GM10248 (cell line): ENCODE measurements around the gene ANKIB1.

ENCODE experiments used
- CTCF ChIA-PET: fragments of 300-600 bp; sonication (Branson Sonifier 250); formaldehyde crosslinking; extraction: SDS; loops from one replicate; lab custom pipeline; 2021; ENCODE audit warnings: antibody characterized with exemption; lab: Yijun Ruan, JAX
- POLR2A ChIA-PET: fragments of 350-650 bp; sonication (Branson Sonifier 250); formaldehyde crosslinking; extraction: SDS; loops from one replicate; lab custom pipeline; 2020; ENCODE audit warnings: antibody characterized with exemption; lab: Yijun Ruan, JAX
- DNase-seq: peaks from one replicate; pipeline ENCODE4 v3.0.0; 2012; ENCODE audit errors: extremely low spot score
- CTCF ChIP-seq: IDR thresholded peaks from 2 replicates; pipeline ENCODE4 v1.5.1; 2012; ENCODE audit warnings: mild to moderate bottlenecking, low read depth; ENCODE audit errors: extremely low read depth, missing control alignments, control extremely low read depth

Gene ANKIB1

GRCh38 chr7:92260248-92260781 is 14.5 kb downstream of the ANKIB1 start:
- POLR2A ChIA-PET, result no interaction called here
- DNase-seq, result no peak
- CTCF ChIA-PET, result interaction anchor here (0.8 to 1.8 kb wide), 5 partner anchors 9 to 164 kb away, joined by 3 to 5 read pairs (median 3); partner anchors contain the start of genes ANKIB1 and KRIT1
- no peak for TF ChIP-seq CTCF

GRCh38 chr7:92266415-92267241 is 20.9 kb downstream of the ANKIB1 start:
- ChIA-PET CTCF (interaction anchor here (1.1 to 1.5 kb wide), 2 partner anchors 10 to 20 kb away, joined by 3 read pairs; no protein-coding TSS in a partner anchor), POLR2A (no interaction called here)
- TF ChIP-seq CTCF, result no peak
- DNase-seq, result no peak

- ChIA-PET CTCF (interaction anchor here (1.2 to 1.4 kb wide), 2 partner anchors 9 to 16 kb away, joined by 4 read pairs; no protein-coding TSS in a partner anchor), POLR2A (no interaction called here)
- no peak for DNase-seq
- no peak for TF ChIP-seq CTCF
Observed at GRCh38 chr7:92268921-92269320, 23.1 kb downstream of the ANKIB1 start.

GRCh38 chr7:92275327-92275726 is 29.6 kb downstream of the ANKIB1 start:
- ChIA-PET CTCF (interaction anchor here (1.4 to 2.4 kb wide), 4 partner anchors 10 to 29 kb away, joined by 3 to 6 read pairs (median 3); partner anchors contain the start of genes ANKIB1 and KRIT1), POLR2A (no interaction called here)
- no peak for DNase-seq
- no peak for TF ChIP-seq CTCF

- peak; percentile 30 for DNase-seq
- CTCF ChIA-PET, result interaction anchor here (0.7 kb wide), 1 partner anchor 16 kb away, joined by 3 read pairs; no protein-coding TSS in a partner anchor
- POLR2A ChIA-PET, result no interaction called here
- no peak for TF ChIP-seq CTCF
Observed at GRCh38 chr7:92276460-92276864, 30.7 kb downstream of the ANKIB1 start.

GRCh38 chr7:92279396-92280031 is 33.7 kb downstream of the ANKIB1 start:
- TF ChIP-seq CTCF, result no peak
- ChIA-PET CTCF (interaction anchor here (0.9 to 2.1 kb wide), 5 partner anchors 8 to 19 kb away, joined by 3 to 10 read pairs (median 6); no protein-coding TSS in a partner anchor), POLR2A (no interaction called here)
- no peak for DNase-seq
